Measurements from ENCODE around the gene LAMA3.
A peak's percentile ranks its signal among the peaks of the same experiment; 100 is the strongest.

LAMA3 gene

GRCh38 chr18:23938043-23938756 is 248.9 kb downstream of the LAMA3 start:
- DNase-seq (ENCODE audit: low read depth, low spot score): no peak
- H3K4me3 ChIP-seq (ENCODE audit: low read length): no peak overlapping the region

- no peak for DNase-seq (ENCODE audit: low read depth, low spot score)
- no peak overlapping the region for H3K4me3 ChIP-seq (ENCODE audit: low read length)
These were observed 249.7 kb downstream of the LAMA3 start for GRCh38 chr18:23938901-23939341.

GRCh38 chr18:23939366-23939765 is 250.1 kb downstream of the LAMA3 start:
- no peak for DNase-seq (ENCODE audit: low read depth, low spot score)
- no peak overlapping the region for H3K4me3 ChIP-seq (ENCODE audit: low read length)

GRCh38 chr18:23939896-23940295 is 250.6 kb downstream of the LAMA3 start:
- no peak overlapping the region for H3K4me3 ChIP-seq (ENCODE audit: low read length)
- no peak for DNase-seq (ENCODE audit: low read depth, low spot score)

- no peak for DNase-seq (ENCODE audit: low read depth, low spot score)
- no peak overlapping the region for H3K4me3 ChIP-seq (ENCODE audit: low read length)
These were observed 252.5 kb downstream of the LAMA3 start for GRCh38 chr18:23941791-23942190.

- H3K4me3 ChIP-seq (ENCODE audit: low read length): no peak overlapping the region
- DNase-seq (ENCODE audit: low read depth, low spot score): no peak
These were observed 253.9 kb downstream of the LAMA3 start for GRCh38 chr18:23943104-23943503.

- H3K4me3 ChIP-seq (ENCODE audit: low read length): no peak overlapping the region
- no peak for DNase-seq (ENCODE audit: low read depth, low spot score)
These were observed 254.8 kb downstream of the LAMA3 start for GRCh38 chr18:23943903-23944624.

- H3K4me3 ChIP-seq (ENCODE audit: low read length): no peak overlapping the region
- DNase-seq (ENCODE audit: low read depth, low spot score): no peak
These were observed 256.3 kb downstream of the LAMA3 start for GRCh38 chr18:23945416-23946079.

- DNase-seq (ENCODE audit: low read depth, low spot score): no peak
- no peak overlapping the region for H3K4me3 ChIP-seq (ENCODE audit: low read length)
These were observed 260.6 kb downstream of the LAMA3 start for GRCh38 chr18:23949863-23950262.

- H3K4me3 ChIP-seq (ENCODE audit: low read length): no peak overlapping the region
- no peak for DNase-seq (ENCODE audit: low read depth, low spot score)
These were observed 261.4 kb downstream of the LAMA3 start for GRCh38 chr18:23950644-23951043.

- H3K4me3 ChIP-seq (ENCODE audit: low read length): no peak overlapping the region
- no peak for DNase-seq (ENCODE audit: low read depth, low spot score)
These were observed 262.0 kb downstream of the LAMA3 start for GRCh38 chr18:23951206-23951605.

GRCh38 chr18:23953984-23954383 is 264.7 kb downstream of the LAMA3 start:
- DNase-seq (ENCODE audit: low read depth, low spot score): no peak
- H3K4me3 ChIP-seq (ENCODE audit: low read length): no peak overlapping the region

- H3K4me3 ChIP-seq (ENCODE audit: low read length): no peak overlapping the region
- DNase-seq (ENCODE audit: low read depth, low spot score): no peak
These were observed 267.2 kb downstream of the LAMA3 start for GRCh38 chr18:23956483-23956882.

GRCh38 chr18:23958036-23958435 is 268.8 kb downstream of the LAMA3 start:
- DNase-seq (ENCODE audit: low read depth, low spot score): no peak

GRCh38 chr18:23963443-23964165 is 274.4 kb downstream of the LAMA3 start:
- H3K4me3 ChIP-seq (ENCODE audit: low read length): no peak overlapping the region
- no peak for DNase-seq (ENCODE audit: low read depth, low spot score)

More at GRCh38 chr18:23958036-23958435, 268.8 kb downstream of the LAMA3 start:
- H3K4me3 ChIP-seq (ENCODE audit: low read length): no peak overlapping the region

GRCh38 chr18:23964282-23965238 is 275.3 kb downstream of the LAMA3 start:
- DNase-seq (ENCODE audit: low read depth, low spot score): peak; percentile 21
- H3K4me3 ChIP-seq (ENCODE audit: low read length): no peak overlapping the region

- no peak overlapping the region for H3K4me3 ChIP-seq (ENCODE audit: low read length)
- DNase-seq (ENCODE audit: low read depth, low spot score): no peak
These were observed 277.7 kb downstream of the LAMA3 start for GRCh38 chr18:23966909-23967308.

- peak; percentile 19 for DNase-seq (ENCODE audit: low read depth, low spot score)
- H3K4me3 ChIP-seq (ENCODE audit: low read length): no peak overlapping the region
These were observed 278.3 kb downstream of the LAMA3 start for GRCh38 chr18:23967321-23968089.

Data from Jurkat, Clone E6-1 (cell line).